NCI-H524 (cell line): ENCODE results near the gene NGEF.
A peak's percentile ranks its signal among the peaks of the same experiment; 100 is the strongest.
"Not testable (repeated sequence)": the region's sequence is repeated elsewhere in the genome, so short reads cannot be mapped to it uniquely, and the experiment has no call there.

ENCODE experiments used
- DNase-seq, 2 experiments: peaks; one replicate each; lab custom pipeline; 2025; lab: John Stamatoyannopoulos, UW

The NGEF gene

DNA sequence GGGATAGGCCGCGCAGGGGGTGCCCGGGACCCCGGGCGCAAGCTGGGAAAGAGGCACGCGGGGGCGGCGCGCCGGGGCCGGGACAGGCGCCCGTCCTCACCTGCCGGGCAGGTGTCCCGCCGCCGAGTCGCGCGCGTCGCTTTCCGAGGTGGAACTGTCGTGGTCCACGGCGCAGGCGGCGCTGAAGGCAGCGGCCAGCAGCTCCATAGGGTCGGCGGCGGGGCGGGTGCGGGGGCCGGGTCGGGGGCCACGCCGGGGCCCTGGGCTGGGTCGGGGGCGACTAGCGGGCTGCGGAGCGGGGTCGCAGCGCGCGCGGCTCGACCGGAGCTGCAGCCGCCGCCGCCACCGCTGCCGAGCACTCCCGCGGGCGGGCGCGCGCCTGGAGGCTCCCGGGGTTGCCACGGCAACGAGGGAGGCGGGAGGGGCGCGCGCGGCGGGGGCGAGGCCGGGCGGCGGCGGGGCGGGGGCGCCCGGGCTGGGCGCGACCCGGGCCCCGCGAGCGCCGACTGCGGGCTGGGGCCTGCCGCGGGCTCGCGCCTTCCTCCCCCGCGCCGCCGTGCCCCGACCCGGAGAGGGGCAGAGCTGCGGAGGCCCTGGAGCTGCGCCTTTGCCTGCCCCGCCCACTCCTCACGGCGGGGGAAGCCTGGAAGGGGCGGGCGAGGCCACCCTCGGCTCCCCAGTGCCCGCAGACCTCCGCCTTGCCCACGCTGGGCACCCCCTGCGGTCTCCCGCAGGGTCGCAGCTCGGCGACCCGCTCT is 85.1 kb downstream of the NGEF start:
- peak in 1 of 2 experiments; percentile 35 for DNase-seq

DNA sequence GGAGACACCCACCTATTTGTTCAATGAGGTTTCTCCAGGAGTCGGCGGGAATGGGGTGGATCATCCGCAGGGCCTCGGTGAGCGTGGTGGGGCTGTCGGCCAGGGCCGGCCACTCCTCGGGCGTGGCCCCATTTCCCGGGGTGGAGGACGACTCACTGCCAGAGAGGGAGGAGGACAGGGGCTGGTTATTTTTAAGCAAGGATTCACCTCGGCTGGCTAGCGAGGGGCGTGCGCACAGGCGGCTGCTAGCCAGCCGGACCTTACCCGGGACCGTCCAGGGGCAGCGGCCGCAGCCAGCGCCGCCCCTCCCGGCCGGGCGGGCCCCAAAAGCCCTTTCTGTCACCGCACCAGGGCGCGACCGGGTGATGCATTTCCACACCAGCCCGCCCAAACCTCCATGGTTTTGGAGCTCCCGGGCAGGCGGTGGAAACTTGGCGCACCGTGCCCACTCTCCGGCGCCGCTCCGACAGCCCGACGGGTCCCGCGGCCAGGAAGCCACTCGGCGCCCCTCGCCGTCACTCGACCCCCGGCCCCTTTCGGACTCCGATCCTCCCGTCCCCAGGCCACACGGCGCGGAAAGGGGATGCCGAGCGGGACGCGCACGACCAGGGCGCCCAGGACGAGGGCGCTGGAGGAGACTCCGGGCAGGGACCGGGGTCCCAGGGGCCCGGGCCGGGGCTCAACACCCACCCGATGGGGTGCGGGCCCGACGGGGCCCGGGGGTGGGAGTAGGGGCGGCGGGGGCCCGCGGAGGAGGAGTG is 85.8 kb downstream of the NGEF start:
- DNase-seq: no peak

DNA sequence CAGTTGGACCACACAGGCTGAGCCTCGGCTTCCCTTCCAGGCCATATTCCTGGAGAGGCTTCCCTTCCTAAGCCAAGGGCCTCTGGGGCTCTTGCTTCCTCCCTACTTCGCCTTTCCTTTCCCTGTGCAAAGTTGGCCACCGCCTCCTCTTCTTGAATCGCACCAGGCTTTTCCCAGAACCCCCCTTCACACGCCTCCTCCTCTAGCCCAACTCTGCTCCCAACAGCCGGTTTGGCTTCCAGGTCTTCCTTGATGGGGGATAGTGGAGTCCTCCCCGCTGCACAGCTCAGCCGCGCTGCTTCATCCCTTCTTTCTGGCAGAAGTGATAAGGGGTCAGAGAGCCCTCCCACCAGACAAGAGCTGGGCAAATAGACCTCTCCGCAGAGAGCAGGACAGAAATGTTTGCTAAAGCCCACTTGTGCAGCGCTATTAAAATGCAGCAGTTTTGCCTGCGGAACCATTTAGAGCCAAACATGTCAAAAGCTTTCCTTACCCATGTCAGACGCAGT is 86.6 kb downstream of the NGEF start:
- DNase-seq: no peak

DNA sequence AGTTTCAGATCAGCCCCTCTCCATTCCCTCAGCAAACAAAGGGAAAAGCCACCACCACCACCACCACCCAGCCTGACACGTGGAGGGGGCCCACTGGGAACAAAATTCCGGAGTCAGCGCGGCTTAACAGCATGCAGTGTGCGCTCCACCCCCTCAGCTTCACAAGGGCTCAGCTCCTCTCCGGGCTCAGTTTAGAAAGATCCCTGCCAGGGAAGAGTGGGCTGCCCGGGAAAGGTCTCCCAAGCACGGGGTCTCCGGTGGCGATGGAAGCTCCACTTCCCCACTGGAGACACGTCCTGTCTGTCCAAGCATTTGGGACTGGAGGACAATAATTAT is 87.3 kb downstream of the NGEF start:
- DNase-seq: no peak

DNA sequence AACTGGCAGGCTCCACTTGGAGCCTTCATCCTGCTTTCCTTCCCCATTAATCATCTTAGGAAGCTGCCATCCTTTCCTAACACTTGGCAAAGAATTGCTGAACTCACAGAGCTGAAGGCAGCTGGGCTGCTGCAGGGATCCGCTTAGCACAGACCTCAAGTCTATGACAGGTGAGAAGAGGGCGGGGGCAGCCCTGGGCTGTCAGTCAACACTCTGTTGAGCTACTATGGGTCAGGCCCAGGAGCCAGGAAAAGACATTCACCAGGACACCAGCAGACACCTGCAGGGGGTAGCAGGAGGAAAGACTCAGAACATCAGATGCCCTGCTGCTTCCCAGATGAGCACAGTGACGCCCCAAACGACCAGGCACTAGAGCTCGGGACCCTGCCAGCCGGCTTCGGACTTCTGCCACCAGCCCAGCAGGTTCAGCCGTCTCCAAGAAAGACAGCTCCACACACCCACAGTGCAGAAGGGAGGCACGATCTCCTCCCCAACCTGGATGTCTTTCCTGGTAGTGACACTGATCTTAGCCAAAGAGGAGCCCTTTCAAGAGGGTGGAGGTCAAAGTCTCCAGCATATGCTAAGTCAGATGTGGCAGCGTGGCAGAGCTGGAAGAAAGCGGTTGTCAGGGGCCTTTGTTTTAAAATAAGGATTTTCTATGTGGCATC is 87.8 kb downstream of the NGEF start:
- DNase-seq: peak in 1 of 2 experiments; percentile 61

DNA sequence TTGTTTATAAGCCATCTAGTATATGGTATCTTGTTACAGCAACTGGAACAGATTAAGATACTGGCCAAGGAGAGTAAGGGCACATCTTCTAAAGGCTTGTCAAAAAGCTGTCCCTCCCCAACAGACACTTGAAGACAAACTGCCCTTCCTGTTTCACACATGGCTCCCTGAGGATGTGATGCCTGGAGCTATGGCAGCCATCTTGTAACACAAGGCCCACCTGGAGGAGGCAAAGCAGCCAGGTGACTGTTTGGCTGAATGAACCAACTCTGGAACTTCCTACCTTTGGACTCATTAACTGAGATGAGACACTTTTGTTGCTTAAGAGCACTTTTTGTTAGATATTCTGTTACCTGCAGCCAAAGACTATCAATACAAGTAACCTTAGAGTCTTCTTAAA is 88.6 kb downstream of the NGEF start:
- DNase-seq: no peak

DNA sequence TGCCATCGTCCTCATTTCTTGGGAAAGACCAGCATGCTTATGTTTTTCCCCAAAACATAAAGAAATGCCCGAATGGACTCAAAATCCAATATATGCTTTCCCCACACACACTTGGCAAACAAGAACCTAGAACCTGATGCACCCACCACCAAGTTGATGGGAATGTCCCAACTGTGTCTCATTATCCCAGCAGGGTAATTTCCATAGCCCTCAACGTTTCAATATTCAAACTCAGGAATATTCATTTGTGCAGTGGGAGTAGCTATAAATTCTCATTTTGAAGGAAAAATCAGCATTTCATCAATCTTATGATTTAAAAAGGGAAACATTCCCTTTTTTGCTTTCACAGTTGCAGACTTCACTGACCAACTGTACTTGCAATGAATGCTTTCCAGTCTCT is 92.3 kb downstream of the NGEF start:
- DNase-seq: no peak

DNA sequence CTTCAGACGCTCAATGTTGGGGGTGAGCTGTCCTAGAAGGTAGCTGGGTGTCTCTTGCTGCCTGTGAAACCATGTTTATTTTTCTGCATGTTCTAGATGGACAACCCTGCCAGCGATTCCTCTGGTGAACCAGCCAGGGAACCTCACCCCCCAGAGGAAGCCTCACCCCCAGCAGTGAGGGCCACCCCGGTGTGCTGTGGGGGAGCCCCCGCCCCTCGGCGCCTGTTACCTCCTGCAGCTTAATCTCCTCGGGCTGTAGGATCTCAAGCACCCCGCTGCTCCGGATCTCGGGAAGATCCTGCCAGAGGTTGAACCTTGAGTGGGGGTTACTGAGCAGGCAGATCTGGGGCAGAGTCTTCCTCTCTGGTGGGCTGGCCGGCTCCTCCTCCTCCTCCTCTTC is 93.0 kb downstream of the NGEF start:
- no peak for DNase-seq

DNA sequence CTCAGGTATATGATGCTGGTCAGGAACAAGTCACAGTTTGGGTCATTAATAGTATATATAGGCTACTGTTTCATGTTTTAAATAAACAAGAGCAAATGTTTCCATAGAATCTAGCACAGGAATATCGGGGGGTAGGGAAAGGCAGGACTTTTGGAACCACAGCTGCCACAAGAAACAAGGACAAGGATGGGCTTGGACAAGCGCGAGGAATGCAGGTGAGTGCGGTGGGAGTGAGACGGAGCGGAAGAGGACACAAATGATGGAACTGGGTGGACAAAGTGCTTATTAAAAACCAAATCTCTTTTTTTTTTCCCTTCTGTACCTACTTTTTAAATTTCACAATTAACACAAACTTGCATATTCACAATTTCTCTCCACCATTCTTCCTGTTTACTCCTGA is 93.9 kb downstream of the NGEF start:
- DNase-seq: no peak

DNA sequence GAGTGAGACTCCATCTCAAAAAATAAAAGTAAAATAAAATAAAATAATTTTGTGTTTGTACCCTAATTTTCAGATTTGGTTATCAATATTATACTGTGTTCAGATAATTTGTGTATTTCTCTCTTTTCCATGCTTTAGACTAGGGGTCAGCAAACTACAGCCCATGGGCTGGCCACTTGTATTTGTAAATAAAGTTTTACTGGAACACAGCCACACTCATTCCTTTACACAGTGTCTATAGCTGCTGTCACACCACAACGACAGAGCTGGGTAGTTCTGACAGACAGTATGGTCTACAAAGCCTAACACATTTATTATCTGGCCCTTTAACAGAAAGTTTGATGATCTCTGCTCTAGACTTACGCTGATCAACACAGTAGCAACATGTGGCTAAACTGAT is 99.2 kb downstream of the NGEF start:
- no peak for DNase-seq

DNA sequence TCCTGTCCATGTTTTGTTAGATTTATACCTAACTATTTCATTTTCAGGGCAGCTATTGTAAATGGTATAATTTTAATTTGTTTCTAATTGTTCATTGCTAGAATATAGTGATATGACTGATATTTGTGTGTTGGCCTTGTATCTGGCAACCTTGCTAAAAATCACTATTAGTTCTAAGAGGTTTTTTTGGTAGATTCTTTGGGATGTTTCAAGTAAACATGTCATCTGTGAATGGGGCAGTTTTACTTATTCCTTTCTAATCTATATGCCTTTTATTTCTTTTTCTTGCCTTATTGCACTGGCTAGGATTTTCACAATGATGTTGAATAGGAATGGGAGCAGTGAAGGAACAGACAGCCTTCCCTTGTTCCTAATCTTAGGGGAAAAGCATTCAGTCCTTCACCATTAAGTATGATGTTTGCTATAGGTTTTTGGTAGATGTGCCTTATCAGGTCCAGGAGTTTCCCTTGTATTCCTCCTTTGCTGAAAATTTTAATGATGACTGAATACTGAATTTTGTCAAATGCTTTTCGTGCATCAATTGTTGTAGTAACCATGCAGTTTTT is 101.3 kb downstream of the NGEF start:
- no peak for DNase-seq

DNA sequence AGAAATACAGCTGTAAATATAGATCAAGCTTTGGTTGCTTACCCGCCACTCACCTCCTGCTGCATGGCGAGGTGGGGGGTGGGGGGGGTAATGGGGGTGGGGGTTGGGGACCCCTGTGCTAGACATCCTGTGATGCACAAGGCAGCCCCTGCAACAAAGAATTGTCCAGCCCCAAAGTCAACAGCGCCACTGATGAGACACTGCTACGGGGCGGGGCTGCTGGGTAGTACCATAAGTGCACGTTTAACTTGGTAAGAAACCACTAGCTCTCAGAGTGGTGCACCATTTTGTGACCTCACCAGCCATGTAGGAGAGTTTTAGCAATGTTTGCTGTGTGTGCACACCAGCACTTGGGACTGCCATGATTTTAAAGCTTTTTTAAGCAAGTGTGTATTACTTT is 102.7 kb downstream of the NGEF start:
- no peak for DNase-seq

DNA sequence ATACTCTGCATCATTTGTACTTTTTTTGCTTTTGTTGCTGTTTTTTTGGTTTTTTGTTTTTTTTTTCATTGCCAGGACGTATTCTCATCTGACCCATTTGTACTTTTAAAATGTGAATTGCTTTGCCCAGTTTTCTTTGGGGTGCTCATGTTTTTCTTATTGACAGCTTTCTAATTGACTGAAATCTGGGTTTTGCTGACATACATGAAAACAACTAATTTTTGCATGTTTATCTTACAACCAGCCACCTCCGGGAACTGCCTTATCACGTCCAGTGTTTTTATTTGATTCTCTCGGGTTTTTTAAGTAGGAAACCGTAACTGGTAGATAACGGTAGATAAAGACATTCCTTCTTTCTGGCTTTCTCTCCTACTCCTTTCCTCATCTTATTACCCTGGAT is 104.4 kb downstream of the NGEF start:
- no peak for DNase-seq

DNA sequence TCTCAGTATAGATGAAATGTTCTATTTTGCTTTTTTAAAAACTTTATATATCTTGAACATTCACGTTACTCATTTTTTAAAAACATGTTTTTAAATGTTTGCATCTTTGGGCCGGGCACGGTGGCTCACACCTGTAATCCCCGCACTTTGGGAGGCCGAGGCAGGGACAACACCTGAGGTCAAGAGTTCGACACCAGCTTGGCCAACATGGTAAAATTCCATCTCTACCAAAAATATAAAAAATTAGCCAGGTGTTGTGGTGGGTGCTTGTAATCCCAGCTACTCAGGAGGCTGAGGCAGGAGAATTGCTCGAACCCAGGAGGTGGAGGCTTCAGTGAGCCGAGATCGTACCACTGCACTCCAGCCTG is 105.4 kb downstream of the NGEF start:
- DNase-seq: not testable (repeated sequence)

DNA sequence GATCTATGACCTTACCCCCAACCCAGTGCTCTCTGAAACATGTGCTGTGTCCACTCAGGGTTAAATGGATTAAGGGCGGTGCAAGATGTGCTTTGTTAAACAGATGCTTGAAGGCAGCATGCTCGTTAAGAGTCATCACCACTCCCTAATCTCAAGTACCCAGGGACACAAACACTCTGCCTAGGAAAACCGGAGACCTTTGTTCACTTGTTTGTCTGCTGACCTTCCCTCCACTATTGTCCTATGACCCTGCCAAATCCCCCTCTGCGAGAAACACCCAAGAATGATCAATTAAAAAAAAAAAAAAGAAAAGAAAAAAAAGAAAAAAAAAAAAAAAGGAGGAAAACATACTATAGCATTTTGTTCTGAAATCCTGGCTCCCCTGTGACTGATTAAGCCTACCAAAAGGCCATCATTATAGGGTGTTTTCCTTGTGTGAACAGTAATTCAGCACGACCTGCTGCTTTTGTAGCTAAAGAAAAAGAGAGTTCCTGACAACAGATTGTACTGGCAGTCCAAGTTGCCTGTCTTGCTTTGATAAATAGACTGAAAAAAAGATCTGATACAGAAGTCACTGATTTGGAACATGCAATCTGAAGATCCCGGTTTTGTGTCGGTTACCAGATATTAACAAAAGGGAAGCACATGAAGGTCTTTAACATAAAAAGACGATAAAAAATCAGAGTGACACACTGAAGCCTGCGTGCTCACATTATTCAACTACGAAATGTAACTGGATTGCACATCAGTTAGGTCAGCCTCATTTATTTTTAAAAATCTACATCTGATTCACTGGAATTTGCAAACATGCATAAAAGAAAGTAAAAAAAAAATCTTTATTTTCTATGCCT is 106.0 kb downstream of the NGEF start:
- DNase-seq: peak; percentile 19 to 71

DNA sequence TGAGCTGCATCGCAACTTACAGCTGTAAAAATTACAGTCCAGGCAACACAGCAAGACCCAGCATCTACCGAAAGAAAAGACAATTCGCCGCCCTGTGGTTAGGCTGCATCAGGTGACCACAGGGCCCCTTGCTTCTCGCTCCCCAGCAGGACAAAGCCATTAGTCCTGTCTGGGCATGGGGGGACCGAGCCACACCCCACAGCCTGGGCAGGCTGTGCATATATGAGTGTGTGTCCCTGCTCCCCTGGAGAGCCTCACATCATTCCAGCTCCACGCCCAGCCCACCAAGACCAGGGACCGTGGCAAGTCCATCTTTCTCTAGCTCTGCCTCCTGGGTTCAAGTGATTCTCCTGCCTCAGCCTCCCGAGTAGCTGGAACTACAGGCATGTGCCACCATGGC is 109.1 kb downstream of the NGEF start:
- DNase-seq: no peak

DNA sequence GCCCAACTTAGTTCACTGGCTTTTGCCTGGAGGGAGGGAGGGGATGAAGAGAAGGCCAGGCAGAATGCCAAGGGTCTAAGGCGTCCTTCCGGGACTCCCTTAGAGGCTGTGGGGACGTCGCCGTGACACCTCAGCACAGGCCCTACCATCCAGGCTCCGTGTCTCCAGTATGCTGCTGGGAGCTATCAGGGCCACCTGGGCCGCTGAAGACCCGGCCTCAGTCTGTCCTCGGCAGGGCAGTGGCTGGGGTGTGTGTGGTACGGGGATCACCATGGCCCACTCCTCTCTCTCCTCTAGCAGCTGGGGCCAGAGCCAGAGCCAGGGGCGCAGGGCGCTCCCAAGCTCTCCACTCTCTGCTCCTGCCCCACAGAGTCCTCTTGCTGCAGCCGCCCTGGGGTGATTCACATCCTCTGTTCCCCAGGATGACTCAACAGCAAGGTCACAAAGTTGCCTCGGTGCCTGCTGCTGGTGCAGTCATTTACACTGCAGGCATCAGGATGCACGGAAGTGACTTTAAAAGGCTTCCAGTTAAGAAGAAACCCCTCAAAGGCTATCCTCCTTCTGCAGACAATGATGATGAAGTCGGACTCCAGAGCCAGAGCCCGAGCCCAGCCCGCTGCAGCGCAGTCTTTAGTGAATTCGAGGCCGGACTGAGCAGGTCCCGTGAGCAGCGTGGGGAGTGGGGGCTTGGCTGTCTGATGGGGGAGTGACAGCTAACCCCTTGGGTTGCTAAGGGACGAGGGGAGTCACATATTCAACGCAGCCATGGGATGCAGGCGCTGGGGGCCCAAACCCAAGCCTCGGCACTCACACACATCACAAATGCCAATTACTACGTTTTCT is 111.1 kb downstream of the NGEF start:
- no peak for DNase-seq

DNA sequence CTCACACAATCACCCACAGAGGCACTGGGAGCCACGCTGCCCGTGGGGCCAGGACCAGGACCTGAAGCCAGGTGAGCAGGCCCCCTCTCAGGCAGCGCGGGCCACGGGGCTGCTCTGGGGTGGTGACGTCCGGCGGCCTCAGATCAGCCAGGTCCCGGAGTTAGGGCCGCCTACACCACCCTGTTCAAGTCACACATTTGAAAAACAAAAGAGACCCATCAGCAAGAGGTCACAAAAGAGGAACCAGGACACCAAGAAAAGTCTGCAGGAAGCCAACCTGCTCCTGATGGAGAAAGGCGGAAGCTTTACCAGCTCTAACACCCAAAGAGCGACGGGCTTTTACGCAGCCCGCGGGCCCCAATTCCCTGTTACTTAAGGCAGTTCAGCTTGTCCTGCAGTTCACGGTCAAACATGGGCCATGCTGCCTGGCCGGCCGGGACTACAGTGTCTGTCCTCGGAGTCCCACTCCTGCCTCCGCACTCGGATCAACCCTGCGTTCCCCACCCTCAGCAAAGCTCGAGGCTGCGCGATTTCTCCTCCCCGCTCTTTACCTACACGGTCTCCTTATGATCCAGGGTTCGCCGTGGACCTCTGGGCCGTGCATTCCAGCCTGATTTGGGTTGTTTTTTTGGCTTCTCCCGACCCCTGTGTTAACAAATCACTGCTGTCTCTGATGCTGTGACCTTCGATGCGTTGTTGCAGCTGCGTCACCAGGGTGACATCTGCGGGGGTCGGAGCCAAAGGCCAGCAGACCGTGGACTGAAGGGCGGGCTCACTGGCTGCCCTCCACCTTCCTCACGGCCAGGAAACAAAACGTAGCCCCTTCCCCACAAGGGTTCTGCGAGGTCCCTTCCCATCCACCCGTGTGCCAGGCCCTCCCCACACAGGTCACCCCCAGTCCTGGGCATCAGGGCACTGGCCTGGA is 112.0 kb downstream of the NGEF start:
- no peak for DNase-seq
